ENCODE data around the gene SAP25.
"Not testable (repeated sequence)": the region's sequence is repeated elsewhere in the genome, so short reads cannot be mapped to it uniquely, and the experiment has no call there.

SAP25 gene

DNA sequence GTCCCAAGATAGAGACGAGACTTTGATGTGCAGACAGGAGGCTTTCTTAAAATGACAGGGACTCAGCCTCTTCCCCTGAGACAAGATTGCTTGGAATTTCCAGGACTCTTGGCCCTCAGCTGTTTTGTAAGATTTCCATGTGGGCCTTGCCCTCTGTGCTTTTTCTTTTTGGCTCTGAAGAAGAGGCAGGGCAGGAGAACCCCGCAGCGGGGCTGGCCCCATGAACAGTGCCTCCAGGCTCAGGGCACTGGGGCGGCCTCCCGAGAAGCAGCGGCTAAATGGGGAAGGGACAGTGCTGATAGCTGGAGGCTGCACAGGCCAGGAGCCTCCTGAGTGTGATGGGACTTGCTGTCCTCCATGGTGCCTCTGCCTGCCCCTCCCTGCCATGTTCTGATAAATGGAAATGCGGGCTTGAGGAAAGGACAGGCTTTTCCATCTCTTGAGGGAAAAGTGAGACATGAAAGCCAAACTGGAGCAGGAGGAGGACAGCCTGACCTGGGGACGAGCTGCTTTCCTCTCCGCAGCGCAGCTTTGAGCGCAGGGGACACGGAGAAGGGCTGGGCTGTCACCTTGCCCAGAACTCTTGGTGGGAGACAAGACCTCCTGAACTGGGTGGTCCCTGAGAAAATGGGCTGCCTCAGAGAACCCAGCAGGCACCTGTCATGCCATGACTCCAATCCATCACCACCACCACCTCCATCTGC, 12.1 kb downstream of the SAP25 start:
- no peak for DNase-seq (ENCODE audit: low read depth)

DNA sequence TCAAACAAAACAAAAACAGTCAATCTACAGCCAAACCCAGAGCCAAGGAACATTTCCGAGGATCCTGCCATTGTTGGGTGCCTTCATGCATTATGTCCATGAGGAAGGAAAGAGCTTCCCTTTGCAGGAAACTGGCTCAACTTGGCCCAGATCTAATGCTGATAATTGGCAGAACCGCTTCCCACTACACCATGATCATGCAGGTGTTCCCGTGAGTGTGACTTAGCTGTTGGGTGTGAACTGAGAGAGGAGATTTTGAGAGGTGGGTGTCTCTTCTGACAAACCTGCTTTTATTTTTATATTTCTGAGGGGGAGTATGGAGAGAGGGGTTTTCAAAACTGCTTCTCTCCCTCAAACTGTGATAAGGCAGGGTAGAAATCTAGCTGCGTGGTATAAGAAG, 14.6 kb downstream of the SAP25 start:
- DNase-seq (ENCODE audit: low read depth), result no peak

DNA sequence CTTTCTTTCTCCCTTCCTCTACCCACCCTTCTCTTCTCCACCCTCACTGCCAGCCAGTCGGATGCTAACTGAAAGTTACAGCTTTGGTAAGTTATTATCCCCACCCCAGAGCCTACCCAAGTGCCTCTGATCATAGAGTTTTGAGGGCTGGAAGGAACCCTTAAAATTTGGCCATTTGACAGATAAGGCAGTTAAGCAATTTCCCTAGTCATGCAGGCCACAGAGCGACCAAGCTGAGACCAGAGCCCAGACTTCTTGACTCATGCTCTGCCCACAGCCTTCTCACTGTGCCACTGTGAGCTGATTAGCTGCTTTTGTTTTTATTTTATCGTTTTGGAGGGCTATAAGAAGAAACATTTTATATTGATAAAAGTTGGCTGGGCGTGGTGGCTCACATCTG, 17.2 kb downstream of the SAP25 start:
- peak; percentile 80 for DNase-seq (ENCODE audit: low read depth)

DNA sequence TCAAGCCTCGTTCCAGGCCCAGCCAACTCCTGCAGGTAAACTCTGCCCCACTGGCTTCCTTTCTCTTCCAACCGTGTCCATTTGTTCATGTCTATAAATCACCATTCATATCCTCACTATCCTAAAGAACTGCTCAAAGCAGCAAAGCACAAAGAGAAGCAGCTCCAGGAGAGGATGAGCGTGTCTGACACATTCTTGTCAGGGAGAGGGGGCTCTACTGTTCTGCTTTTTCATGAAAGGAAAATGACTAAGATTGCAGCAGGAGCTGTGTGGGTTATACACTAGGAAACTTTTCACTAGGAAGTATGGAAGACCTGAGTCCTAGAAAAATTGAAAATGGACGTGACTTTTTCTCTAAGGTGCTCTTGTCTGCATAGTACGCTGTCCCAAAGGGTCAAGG, 18.0 kb downstream of the SAP25 start:
- no peak for DNase-seq (ENCODE audit: low read depth)

DNA sequence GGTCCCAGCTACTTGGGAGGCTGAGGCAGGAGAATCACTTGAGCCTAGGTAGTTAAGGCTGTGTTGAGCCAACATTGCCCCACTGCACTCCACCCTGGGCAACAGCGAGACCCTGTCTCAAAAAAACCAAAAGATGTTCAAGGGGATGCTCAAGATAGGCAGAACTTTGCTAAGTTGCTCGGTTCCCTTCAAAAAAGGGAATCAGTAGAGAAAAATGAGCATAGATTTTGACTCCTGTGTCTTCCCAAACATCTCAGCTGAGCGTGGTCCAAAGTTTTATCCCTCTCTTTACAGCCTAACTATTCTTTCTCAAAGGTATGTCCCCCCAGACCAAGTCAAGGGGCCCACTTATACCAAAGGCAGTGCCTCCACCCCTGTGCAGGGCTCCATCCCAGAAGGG, 20.7 kb downstream of the SAP25 start:
- DNase-seq (ENCODE audit: low read depth), result no peak

DNA sequence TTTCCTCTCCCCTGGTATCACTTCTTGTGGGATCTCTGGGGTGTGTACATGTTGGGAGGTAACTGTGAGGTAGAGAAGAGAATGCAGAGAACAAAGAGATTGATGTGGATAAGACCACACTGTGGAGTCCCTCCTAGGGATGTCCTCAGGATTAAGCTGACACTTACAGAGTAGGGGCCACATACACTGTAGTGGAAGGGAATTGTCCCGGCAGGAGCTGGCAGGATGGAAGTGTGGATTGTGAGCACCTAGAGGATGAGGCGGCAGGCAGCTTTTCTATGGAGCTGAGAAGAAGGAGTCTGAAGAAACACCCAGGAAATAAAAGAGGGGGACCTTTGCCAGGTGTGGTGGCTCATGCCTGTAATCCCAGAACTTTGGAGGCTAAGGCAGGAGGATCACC, 21.2 kb downstream of the SAP25 start:
- no peak for DNase-seq (ENCODE audit: low read depth)

DNA sequence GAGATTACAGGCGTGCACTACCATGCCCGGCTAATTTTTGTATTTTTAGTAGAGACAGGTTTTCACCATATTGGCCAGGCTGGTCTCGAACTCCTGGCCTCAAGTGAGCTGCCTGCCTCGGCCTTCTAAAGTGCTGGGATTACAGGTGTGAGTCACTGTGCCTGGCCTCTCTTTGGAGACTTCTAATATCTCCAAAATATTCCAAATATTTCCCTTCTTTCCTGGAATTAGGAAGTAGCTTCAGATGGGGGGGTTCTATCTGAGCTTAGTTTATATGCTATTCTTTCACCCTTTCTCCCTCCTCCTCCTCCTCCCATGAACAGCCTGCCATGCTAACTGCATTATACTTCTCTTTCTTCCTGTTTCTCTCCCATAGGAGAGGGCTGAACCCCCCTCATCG, 25.3 kb downstream of the SAP25 start:
- DNase-seq (ENCODE audit: low read depth), result not testable (repeated sequence)

DNA sequence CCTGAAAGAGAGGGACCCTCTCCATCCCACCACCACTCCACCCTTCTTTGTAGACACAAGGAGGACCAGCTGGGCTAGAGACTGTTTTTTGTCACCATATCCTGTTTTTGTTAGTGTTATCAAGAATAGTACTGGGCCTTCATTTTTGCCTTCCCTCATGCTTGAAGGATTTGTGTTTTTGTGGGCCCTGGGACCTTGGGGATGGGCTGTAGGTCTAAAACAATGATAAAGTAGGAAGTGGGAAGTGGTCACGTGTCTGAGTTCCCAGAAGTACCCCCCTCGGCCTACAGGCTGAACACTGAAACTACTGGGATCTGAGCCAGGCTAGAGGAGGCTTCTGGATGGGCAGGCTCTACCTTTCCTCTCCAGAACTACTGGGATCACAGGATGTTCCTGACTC, 25.8 kb downstream of the SAP25 start:
- no peak for DNase-seq (ENCODE audit: low read depth)

DNA sequence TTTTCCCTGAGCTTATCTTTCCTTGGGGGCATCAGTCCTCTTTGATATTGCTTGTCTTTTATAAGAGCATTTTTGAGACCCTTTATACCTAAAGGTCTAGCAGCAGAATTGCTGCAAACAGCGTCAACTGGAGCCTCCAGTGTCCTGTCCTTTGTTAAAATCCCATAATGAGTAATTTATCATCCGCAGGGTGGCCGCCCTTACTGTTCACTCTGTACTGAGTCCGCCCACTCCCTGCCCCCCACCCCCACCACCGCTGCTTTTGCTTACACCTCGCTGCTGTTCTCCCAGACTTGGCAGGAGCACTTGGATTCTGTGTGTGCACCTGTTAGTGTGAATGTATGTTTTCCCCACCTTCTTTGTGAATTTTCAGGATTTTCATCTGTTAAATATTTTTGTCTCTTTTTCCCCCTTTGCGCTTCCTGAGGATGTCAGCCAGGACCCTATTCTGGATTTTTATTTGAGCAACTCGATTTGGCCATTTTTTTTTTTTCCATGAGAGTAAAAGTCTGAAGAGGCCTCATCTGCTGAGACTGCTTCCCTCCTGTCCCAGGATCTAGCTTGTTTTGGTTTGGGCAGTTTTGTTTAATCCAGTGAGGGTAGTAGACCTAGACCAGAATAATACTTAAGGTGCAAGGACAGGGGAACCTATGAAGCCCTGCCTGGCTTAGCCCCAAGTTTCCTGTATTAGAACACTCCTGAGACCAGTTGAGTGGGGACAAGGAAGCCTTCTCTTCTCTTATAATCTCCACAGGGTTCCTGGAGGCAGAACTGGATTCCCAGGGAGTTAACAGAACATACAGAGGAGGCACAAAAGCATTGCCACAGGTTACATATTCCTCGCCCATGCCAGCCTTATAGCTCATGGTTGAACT, 26.5 kb downstream of the SAP25 start:
- no peak for DNase-seq (ENCODE audit: low read depth)

DNA sequence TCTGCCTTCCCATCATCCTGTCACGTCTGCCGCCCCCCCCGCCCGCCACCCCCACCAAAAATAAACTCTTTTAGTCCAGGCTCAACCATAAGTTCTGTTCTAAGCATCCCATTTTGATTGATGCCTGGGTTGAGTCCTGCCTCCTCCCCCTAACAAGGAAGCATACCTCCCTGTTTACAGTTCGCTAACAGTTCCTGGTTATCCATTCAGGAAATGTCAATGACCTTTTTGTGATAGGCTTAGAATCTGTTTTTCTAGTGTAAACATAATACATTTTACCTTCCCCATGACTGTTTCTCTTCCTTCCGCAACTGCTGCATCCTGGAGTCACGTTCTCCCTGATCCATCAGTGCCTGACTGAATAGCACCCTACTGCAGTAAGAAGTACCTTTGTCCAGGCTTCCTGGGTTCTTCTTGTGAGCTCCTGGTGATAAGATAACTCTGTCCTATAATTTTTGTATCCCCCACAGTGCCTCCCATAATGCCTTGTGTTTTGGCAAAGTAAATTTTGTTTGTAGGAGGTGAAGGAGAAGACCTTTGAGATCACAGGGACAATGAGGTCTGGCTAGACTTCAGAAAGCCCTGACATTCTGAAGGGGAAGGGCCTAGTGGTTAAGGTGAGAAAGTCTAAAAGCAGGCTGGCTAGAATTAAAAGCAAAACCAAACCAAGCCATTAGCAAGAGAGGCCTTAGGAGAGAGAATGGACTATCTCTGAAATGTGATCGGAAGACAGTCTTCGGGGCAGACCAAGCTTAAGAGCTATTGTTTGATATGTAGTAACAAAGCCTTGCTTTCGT, 27.4 kb downstream of the SAP25 start:
- DNase-seq (ENCODE audit: low read depth), result no peak

DNA sequence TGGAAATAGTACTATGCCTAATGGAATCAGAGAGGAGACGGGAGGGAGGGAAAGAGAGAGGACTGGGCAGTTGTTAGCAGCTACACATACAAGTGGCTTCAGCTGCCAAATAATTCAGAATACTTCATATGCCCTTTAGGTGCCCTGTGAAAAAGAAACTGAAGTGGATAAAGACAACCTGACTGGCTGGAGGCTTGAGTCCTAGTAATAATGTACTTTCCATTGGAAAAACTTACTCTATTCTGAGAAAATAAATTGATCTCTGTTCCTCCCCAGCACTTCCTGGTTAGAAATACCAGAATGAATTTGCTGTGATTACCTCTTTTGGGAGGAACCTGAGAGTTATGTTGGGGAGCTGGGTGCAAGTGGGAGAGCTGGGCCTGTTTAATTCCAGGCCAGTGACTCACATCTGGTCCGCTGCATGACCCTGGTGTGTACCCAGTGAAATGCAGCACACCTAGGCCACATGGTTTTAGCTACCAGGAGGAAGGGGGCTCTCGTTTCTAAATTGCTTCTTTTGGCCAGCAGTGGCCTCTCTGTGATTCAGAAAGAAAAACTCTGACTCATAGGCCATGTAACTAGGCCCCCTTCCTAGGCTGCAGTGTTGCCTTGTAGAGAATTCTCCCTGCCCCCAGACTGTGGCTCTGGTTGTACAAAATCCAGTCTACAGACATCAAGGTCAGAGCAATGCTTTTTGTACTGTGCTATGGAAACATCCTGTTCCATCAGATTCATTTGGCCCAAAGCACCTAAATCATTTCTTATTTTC, 28.2 kb downstream of the SAP25 start:
- peak; percentile 86 for DNase-seq (ENCODE audit: low read depth)

DNA sequence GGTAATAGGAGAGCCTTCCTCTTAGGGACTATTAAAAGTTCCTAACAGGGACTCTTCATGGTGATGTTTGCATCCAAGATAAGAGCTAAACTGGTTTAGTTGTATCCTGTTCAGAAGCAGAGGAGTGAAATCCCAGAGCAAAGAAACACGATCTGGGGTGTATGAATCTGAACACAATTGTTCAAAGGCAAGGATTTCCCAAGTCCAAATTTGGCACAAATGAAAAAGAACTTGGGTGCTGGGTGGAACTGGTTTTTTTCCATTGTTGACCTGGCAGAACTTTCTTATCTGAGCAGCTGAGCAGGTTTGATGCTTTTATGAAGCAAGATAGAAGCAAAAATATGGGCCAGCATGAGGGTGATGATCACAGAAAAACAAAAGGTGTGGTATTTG, 28.7 kb downstream of the SAP25 start:
- no peak for DNase-seq (ENCODE audit: low read depth)

DNA sequence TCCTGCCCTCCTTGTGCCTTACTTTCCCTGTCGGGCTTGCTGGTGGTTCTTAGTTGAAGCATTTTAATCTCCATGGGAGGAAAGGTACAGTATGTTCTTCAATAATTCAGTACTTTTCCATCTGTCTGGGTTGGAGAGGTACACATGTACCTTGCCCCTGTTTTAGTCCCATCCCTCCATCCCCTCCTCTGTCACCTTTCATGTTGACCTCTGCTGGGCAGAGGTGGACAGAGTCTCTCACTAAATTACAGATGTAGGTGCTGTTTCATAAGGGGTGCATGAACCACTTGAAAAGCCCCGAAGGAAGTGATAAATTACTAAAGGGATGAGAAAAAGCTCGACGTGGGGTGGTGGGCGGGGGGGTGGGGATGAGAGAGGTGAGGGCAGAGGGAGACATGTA, 29.3 kb downstream of the SAP25 start:
- DNase-seq (ENCODE audit: low read depth), result no peak

DNA sequence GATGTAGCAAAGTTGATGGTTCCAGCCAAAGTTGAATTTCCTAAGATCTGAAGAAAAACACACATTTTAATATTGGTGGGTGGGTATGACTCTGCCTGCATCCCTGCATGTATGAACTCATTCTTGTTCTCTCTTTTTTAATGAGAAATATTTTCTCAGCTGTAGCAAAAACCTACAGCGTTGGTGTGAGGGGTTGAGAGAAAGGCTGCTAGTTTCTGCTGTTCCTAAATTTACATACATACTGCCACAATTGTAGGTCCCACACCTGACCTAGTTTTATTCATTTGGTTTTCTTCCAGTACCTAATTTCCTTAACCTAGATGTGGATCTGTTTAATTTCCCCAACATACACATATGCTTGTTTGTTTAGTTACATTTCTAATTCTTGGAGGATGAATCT, 30.1 kb downstream of the SAP25 start:
- DNase-seq (ENCODE audit: low read depth), result no peak

DNA sequence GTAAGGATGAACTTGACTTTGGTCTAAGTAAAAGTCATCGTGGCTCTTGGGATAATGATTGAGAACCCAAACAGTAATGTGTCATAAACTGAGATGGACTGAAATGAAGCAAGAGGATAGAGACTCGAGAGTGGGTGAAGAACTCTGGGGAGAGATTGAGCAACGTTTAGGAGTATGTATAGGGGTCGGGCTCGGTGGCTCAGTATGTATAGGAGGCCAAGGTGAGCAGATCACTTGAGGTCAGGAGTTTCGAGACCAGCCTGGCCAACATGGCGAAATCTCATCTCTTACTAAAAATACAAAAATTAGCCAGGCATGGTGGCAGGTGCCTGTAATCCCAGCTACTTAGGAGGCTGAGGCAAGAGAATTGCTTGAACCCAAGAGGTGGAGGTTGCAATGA, 32.4 kb downstream of the SAP25 start:
- not testable (repeated sequence) for DNase-seq (ENCODE audit: low read depth)

DNA sequence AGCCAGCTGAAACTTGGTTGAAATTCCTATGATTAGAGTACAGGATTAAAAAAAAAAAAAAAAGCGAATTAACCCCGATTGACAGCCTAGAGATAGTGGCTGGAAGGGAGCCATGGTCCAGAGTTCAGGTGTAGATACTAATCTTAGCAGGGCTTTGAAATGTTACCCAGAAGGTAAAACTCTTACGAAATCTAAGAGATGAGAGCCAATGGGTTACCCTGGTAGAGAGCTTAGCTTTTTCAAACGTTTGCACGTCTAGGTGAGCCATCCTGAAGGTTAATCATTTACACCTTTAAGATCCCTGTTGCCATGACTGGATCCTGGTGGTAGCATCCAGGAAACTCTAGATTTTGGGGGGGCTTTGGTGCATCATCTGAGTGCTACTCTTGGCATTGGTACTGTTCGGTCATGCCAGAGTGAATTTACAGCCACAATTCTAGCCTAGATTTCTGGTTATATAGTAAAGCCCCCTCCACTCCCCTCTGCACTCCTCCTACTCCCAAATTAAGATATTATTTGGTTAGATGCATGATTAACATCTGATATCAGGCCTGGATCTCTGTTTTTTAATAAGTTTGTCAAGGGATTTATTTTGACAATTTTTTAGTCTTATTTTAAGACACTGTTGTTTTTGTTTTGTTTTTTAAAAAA, 33.5 kb downstream of the SAP25 start:
- DNase-seq (ENCODE audit: low read depth), result no peak

DNA sequence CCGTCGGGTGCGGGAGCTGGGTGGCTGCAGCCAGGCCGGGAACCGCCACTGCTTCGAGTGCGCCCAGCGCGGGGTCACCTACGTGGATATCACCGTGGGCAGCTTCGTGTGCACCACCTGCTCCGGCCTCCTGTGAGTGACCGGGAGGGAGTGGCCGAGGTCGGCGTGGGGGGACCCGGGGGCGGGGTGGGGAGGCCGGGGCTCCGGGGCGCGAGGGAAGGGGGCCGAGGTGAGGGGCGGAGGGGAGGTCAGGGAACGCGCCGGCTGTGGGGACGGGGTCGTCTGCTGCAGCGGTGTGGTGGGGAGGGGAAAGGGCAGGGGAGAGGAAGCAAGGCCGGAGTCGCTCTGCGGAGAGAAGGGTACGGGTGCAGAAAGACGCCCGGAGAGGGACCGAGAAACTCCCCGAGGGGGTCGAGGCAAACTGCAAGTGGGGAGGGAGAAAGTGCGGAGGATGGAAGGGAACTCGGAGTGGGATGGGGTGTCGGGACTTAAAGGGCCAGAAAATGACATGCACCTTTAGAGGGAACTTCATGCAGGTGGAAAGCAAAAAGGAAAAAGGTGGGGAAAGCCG, 34.2 kb downstream of the SAP25 start:
- no peak for DNase-seq (ENCODE audit: low read depth)

DNA sequence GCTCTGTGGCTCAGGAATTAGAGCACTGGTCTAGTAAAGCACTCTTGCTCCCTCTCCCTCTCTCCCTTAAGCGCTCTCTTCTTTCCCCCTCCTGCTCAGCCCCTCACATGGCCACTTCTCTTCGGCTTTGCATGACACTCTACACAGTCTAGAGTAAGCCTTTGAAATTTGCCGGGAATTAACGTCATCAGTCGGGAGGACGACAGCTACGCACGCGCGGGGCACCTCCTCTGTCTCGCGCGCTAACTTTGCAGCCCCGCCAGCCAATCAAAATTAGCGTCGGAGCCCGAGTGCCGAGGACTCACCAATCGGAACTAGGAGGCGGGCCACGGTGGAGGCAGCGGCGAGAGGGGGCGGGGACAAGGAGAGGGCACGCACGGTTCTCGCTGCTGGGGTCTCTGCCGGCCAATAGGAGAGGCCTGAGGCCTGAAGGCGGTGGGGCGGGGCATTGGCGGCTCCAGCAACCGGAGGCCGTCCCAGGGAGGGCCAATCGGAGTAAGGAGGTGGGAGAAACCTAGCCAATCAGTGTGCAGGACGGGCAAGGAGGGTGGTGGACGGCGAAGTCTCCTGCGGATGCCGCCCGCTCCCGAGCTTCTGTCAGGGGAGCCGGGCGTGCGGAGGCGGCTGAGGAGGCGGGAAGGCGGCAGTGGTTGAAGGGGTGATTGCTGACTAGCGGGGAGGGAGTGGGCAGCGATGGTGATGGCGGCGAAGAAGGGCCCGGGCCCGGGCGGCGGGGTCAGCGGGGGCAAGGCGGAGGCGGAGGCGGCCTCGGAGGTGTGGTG, 34.9 kb downstream of the SAP25 start, which contains the start of gene AGFG2:
Gene AGFG2, plus strand, starts transcription at position 550 of the 782 bp plus-strand sequence. Its CDS starts 144 bp downstream, at position 694.
- peak; percentile 100 for DNase-seq (ENCODE audit: low read depth)

DNA sequence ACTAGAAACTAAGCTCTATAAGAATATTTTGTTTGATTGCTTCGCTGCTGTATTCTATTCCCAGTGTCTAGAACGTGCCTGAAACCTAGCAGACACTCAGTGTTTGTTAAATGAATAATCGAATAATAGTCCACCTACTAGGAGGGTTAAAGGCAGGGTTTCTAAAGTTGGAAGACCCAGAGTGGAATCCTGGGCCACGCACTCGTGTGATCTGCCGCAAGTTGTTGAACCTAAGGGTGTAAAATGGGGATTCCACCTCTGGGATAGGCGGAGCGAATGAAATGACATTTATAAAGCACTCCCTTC, 35.4 kb downstream of the SAP25 start:
- DNase-seq (ENCODE audit: low read depth), result no peak

DNA sequence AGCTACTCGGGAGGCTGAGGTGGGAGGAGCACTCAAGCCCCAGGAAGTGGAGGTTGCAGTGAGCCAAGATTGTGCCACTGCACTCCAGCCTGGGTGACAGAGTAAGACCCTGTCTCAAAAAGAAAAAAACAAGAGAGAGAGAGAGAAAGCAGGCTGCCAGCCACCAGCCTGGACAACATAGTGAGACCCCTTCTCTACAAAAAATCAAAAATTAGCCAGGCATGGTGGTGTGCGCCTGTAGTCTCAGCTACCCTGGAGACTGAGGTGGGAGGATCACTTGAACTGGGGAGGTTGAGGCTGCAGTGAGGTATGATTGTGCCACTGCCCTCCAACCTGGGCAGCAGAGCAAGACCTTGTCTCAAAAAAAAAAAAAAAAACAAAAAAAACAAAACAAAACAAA, 37.0 kb downstream of the SAP25 start:
- not testable (repeated sequence) for DNase-seq (ENCODE audit: low read depth)
